Smooth muscle cell of trachea (primary cell): ENCODE data around the gene GAS2. TPM values are rescaled to one million over a fixed set of nuclear protein-coding genes. Genes with fewer than 3 reads are reported as not detected.

Experiments used
- total RNA-seq: library from RNA; depleted of rRNA; stranded (reverse); fragments of >200 nt; gene quantifications from 2 replicates; pipeline ENCODE4 v1.2.1, GENCODE V29; 2014

The GAS2 gene
- 0.17 and 1.3 TPM in 2 replicates for total RNA-seq

GRCh38 chr11:22666325-22666687 is at the start of gene GAS2:
Gene GAS2 (plus strand): TSS chr11:22666611. CDS start chr11:22674870, 8,259 bp downstream.

GRCh38 chr11:22625448-22626287 is 40.7 kb upstream of the GAS2 start, which contains the start of gene FANCF:
Gene FANCF (minus strand): TSS chr11:22625823. CDS start chr11:22625810, 13 bp downstream.

GRCh38 chr11:22829231-22830081 is 163.0 kb downstream of the GAS2 start, which contains the start of gene SVIP:
Gene SVIP (minus strand): TSS chr11:22829801. CDS start chr11:22829748, 53 bp downstream.

GRCh38 chr11:22860241-22860640 is 193.8 kb downstream of the GAS2 start, which contains the start of gene CCDC179:
Gene CCDC179 (minus strand): TSS chr11:22860474. CDS start chr11:22860421, 53 bp downstream.

Other genes with a start within 250 kb of the GAS2 start
- 11.1 and 11.2 TPM in 2 replicates for gene FANCF, start 40.8 kb upstream of the GAS2 start, total RNA-seq
- 1.8 and 5.1 TPM in 2 replicates for gene SVIP, start 163.2 kb downstream of the GAS2 start, total RNA-seq
- not detected in 2 replicates for gene CCDC179, start 193.9 kb downstream of the GAS2 start, total RNA-seq